B cell (primary cell): ENCODE measurements around the gene SLC35F3. TPM values are rescaled to one million over a fixed set of nuclear protein-coding genes. Genes with fewer than 3 reads are reported as not detected.

Experiments used
- ATAC-seq: fragments of 200-7000 bp; cut with Tn5 transposase; one replicate; pipeline ENCODE4 v1.10.0; 2021; ENCODE audit warnings: low read depth, mild to moderate bottlenecking, moderate number of reproducible peaks, moderate library complexity
- CTCF ChIA-PET: fragments of 350-600 bp; sonication (Branson Sonifier 250); formaldehyde crosslinking; loops from one replicate; lab custom pipeline; 2021; ENCODE audit warnings: antibody characterized with exemption, inconsistent platforms; lab: Charles Lee
- POLR2A ChIA-PET: fragments of 350-600 bp; sonication (Branson Sonifier 250); formaldehyde crosslinking; loops from one replicate; lab custom pipeline; 2021; ENCODE audit warnings: antibody characterized with exemption; lab: Charles Lee
- DNase-seq: peaks from one replicate; pipeline ENCODE4 v3.0.0; 2013
- H2AFZ ChIP-seq: 2 replicates; pipeline ENCODE4 v1.6.1; 2012; ENCODE audit warnings: mild to moderate bottlenecking, low read depth, low read length; ENCODE audit not compliant: insufficient read depth, poor library complexity, severe bottlenecking
- H3K27ac ChIP-seq, 2 donors: 1 replicate in 1 of 2; 2 replicates in 1 of 2; pipeline ENCODE4 v1.5.1; 2012 to 2013; ENCODE audit warnings: low read length in 2 of 2, mild to moderate bottlenecking in 2 of 2, moderate library complexity in 1 of 2
- H3K27me3 ChIP-seq, 4 experiments: fragments of 200-600 bp in 1 of 4; sonication (generic) in 1 of 4; replicated peaks in 1 of 4; 1 replicate in 2 of 4; 2 replicates in 2 of 4; pipeline versions ENCODE4 v1.6.1 to v1.7.0; 2013 to 2016; ENCODE audit warnings: low read length in 3 of 4, mild to moderate bottlenecking in 2 of 4, mixed read lengths in 1 of 4, moderate library complexity in 1 of 4; ENCODE audit not compliant: insufficient read depth in 4 of 4, control insufficient read depth in 3 of 4; ENCODE audit errors: control extremely low read depth in 1 of 4
- H3K36me3 ChIP-seq, 2 experiments: replicated peaks in 1 of 2; 1 replicate in 1 of 2; 2 replicates in 1 of 2; pipeline versions ENCODE4 v1.6.1 to v1.7.1; 2013; ENCODE audit warnings: low read length in 1 of 2; ENCODE audit not compliant: insufficient read depth in 2 of 2, control insufficient read depth in 1 of 2; ENCODE audit errors: control extremely low read depth in 1 of 2, extremely low read depth in 1 of 2
- H3K4me1 ChIP-seq, 2 donors: fragments of 200-600 bp in 1 of 2; sonication (generic) in 1 of 2; 1 replicate in 1 of 2; 2 replicates in 1 of 2; pipeline versions ENCODE4 v1.5.1 to v1.6.1; 2013 to 2017; ENCODE audit warnings: low read length in 2 of 2; ENCODE audit not compliant: control insufficient read depth in 2 of 2, insufficient read depth in 2 of 2
- H3K4me2 ChIP-seq: replicated peaks from 2 replicates; pipeline ENCODE3; 2012; ENCODE audit warnings: mild to moderate bottlenecking, low read depth, low read length; ENCODE audit not compliant: poor library complexity, severe bottlenecking
- H3K4me3 ChIP-seq, 5 experiments: fragments of 200-600 bp in 1 of 5; sonication (generic) in 1 of 5; 1 replicate in 3 of 5; 2 replicates in 2 of 5; pipeline versions ENCODE4 v1.5.1 to v1.7.0; 2011 to 2016; ENCODE audit warnings: low read length in 4 of 5, mild to moderate bottlenecking in 4 of 5, low read depth in 2 of 5, control low read depth in 1 of 5, moderate library complexity in 1 of 5; ENCODE audit not compliant: insufficient read depth in 1 of 5; ENCODE audit errors: control extremely low read depth in 1 of 5, extremely low read depth in 1 of 5
- H3K79me2 ChIP-seq: fragments of 200-600 bp; sonication (generic); one replicate; pipeline ENCODE4 v1.6.0; 2016; ENCODE audit warnings: low read length; ENCODE audit not compliant: control insufficient read depth, insufficient read depth
- H3K9ac ChIP-seq: fragments of 200-600 bp; sonication (generic); 2 replicates; pipeline ENCODE4 v1.6.1; 2017; ENCODE audit warnings: mild to moderate bottlenecking, low read length, moderate library complexity
- H3K9me3 ChIP-seq, 3 donors: one replicate each; pipeline versions ENCODE4 v1.6.1 to v1.7.1; 2013; ENCODE audit warnings: low read length in 2 of 3; ENCODE audit not compliant: control insufficient read depth in 2 of 3, insufficient read depth in 1 of 3; ENCODE audit errors: control extremely low read depth in 1 of 3
- H4K20me1 ChIP-seq: 2 replicates; pipeline ENCODE4 v1.6.0; 2012; ENCODE audit warnings: mild to moderate bottlenecking, low read length; ENCODE audit not compliant: insufficient read depth, control insufficient read depth, poor library complexity, severe bottlenecking
- H3K27ac Mint-ChIP-seq: one replicate; pipeline ENCODE4 v1.8.0; 2021; ENCODE audit warnings: mixed read lengths
- H3K27me3 Mint-ChIP-seq: one replicate; pipeline ENCODE4 v1.8.0; 2021; ENCODE audit warnings: mixed read lengths
- H3K4me1 Mint-ChIP-seq: one replicate; pipeline ENCODE4 v1.8.0; 2021; ENCODE audit warnings: mixed read lengths
- H3K4me3 Mint-ChIP-seq: one replicate; pipeline ENCODE4 v1.8.0; 2021; ENCODE audit warnings: mixed read lengths
- H3K9me3 Mint-ChIP-seq: one replicate; pipeline ENCODE4 v1.8.0; 2022; ENCODE audit warnings: mixed read lengths; ENCODE audit not compliant: insufficient read depth
- EZH2 ChIP-seq: IDR thresholded peaks from 2 replicates; pipeline ENCODE4 v1.6.1; 2012; ENCODE audit warnings: borderline replicate concordance, low read depth, mild to moderate bottlenecking, moderate library complexity, low read length; ENCODE audit not compliant: insufficient read depth, poor library complexity, severe bottlenecking
- WGBS: methylation state at CpG from one replicate; pipeline ENCODE4 v1.1.5; 2013; ENCODE audit warnings: missing lambda C conversion rate; ENCODE audit not compliant: insufficient coverage; 5-methylcytosine and 5-hydroxymethylcytosine counted together
- intact Hi-C: fragments of 100-400 bp; cut with micrococcal nuclease; formaldehyde crosslinking; loops from one replicate; pipeline ENCODE4 v1.10.0; 2022
- polyA plus RNA-seq: library from polyadenylated mRNA; depleted of rRNA; stranded (reverse); fragments of >200 nt; gene quantifications from 2 replicates; pipeline ENCODE4 v1.2.3, GENCODE V29; 2012
- total RNA-seq, 2 donors: library from RNA; stranded (reverse); fragments of 120-200 nt in 1 of 2; gene quantifications; 1 replicate in 1 of 2; 2 replicates in 1 of 2; pipeline versions ENCODE4 v1.2.3 to v1.2.4, GENCODE V29; 2013 to 2022
- TF ChIP-seq, protein P1 (sequence below): fragments of 200-600 bp; IDR thresholded peaks from one replicate; pipeline ENCODE4 v1.8.0; 2022; ENCODE audit warnings: antibody characterized with exemption, mild to moderate bottlenecking

Gene SLC35F3
- total and polyA plus RNA-seq, 2 donors (not counting 1 experiment from before 2014, with no cell fraction given): not detected

DNA sequence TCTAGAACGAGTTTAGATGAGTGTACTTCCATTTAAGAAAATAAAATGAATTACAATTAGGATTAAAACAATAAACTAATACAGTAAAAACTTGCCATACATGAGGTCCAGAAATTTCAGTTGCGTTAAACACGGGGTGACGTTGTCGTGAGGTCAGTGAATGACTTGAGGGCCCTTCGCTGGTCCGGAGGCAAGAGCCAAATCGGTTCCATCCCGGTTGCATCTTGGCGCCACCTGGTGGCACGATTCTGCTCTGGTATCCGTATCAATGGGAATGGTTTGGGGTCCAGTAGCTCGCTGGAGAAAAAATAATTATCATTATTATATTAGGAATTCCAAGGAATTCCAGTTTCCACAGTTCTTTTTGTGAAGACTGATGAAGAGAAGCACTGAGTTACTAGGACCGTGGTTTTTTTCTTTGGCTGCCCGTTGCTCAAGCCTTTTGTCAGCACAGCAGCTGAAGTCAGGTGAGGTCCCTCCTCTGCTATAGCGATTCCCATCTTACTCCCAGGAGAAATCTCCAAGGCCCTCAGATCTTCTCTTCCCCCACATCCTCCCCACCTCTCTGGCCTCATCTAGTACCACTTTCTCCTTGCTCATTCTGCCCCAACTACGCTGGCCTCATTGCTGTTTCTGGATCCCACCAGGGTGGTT is 161.4 kb downstream of the SLC35F3 start:
- Histone ChIP-seq H2AFZ (no peak overlapping the region), H3K4me3 (no peak overlapping the region), H3K27ac (no peak overlapping the region), H3K79me2 (no peaks in the 10 kb centered on the region), H3K9me3 (peaks cover 0 to 7% (median 0%) of the 10 kb centered on the region in 3 donors), H3K4me1 (peaks cover 0 to 3% of the 10 kb centered on the region in 2 donors), H4K20me1 (no peaks in the 10 kb centered on the region), H3K9ac (no peak overlapping the region), H3K4me2 (no peak overlapping the region), H3K36me3 (no peaks in the 10 kb centered on the region), H3K27me3 (peaks cover 0 to 3% (median 0%) of the 10 kb centered on the region in 4 experiments)
- WGBS: 22% methylated on average over 12 of the region's 17 CpGs
- ATAC-seq: no peak
- Mint-ChIP-seq H3K4me3 (no peak overlapping the region), H3K4me1 (no peaks in the 10 kb centered on the region), H3K27ac (no peak overlapping the region), H3K27me3 (peaks cover 5% of the 10 kb centered on the region), H3K9me3 (no peaks in the 10 kb centered on the region)
- DNase-seq: peak; percentile 63
- intact Hi-C loops: loop anchor here (1.0 to 2.0 kb wide), 2 partner anchors 671 to 762 kb away; no protein-coding TSS in a partner anchor
- TF ChIP-seq EZH2: no peak
- TF ChIP-seq, protein P1, sequence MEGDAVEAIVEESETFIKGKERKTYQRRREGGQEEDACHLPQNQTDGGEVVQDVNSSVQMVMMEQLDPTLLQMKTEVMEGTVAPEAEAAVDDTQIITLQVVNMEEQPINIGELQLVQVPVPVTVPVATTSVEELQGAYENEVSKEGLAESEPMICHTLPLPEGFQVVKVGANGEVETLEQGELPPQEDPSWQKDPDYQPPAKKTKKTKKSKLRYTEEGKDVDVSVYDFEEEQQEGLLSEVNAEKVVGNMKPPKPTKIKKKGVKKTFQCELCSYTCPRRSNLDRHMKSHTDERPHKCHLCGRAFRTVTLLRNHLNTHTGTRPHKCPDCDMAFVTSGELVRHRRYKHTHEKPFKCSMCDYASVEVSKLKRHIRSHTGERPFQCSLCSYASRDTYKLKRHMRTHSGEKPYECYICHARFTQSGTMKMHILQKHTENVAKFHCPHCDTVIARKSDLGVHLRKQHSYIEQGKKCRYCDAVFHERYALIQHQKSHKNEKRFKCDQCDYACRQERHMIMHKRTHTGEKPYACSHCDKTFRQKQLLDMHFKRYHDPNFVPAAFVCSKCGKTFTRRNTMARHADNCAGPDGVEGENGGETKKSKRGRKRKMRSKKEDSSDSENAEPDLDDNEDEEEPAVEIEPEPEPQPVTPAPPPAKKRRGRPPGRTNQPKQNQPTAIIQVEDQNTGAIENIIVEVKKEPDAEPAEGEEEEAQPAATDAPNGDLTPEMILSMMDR: peak; percentile 89
- CTCF ChIA-PET: interaction anchor here (0.7 to 3.8 kb wide), 12 partner anchors 9 to 765 kb away, joined by 3 to 55 read pairs (median 4); no protein-coding TSS in a partner anchor
- POLR2A ChIA-PET: no interaction called here

DNA sequence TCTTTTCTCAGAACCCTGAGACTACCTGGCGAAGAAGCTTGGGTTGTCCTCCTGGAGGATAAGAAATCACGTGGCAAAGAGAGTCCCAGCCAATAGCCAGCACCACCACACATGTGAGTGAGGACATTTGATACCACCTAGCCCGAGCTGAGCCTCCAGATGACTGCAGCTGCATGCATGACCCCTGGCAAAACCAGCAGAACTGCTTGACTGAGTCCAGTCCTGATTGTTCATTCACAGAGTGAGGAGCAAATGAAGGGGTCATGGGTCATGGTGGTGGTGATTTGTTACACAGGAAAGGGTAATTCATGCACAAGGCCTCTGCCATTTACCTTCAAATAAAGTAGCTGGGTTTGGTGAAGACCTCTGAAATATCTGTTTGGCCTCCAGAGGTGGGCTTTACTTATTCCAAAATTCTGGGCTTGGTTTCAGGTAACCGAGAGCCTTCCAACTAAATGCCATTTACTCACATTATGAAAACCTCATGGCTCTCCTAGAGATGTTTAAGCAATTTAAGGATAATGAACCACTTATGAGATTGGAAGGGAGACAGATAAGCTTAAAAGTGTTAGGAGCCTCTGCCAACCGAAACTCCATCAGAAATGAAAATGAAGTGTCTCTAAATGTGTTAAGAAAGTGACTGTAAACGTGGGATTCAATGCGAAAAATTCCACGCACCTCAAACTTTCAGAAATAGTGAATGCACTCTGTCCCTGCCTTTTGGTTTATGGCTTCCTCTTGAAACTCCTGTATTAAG is 163.3 kb downstream of the SLC35F3 start:
- intact Hi-C loops: no loop called here
- peaks cover 0 to 1% (median 0%) of the 10 kb centered on the region in 3 donors for H3K9me3 ChIP-seq
- no peaks in the 10 kb centered on the region for H4K20me1 ChIP-seq
- no peak overlapping the region for H3K9ac ChIP-seq
- no peaks in the 10 kb centered on the region for H3K79me2 ChIP-seq
- no peaks in the 10 kb centered on the region for H3K36me3 ChIP-seq
- H3K4me3 Mint-ChIP-seq: no peak overlapping the region
- ATAC-seq (no peak), DNase-seq (no peak)
- H3K9me3 Mint-ChIP-seq: no peaks in the 10 kb centered on the region
- POLR2A ChIA-PET: no interaction called here
- no peak overlapping the region for H3K27ac ChIP-seq
- no peak for TF ChIP-seq EZH2
- TF ChIP-seq, protein P1: no peak
- no peaks in the 10 kb centered on the region for H3K27me3 Mint-ChIP-seq
- no peak overlapping the region for H3K4me3 ChIP-seq
- H3K4me1 Mint-ChIP-seq: no peaks in the 10 kb centered on the region
- no peak overlapping the region for H2AFZ ChIP-seq
- H3K4me2 ChIP-seq: no peak overlapping the region
- CTCF ChIA-PET: interaction anchor here (0.6 to 3.8 kb wide), 3 partner anchors 763 to 1163 kb away, joined by 3 to 55 read pairs (median 14); no protein-coding TSS in a partner anchor
- H3K4me1 ChIP-seq: peaks cover 0 to 3% of the 10 kb centered on the region in 2 donors
- no peak overlapping the region for H3K27ac Mint-ChIP-seq
- WGBS: 91% methylated on average over 3 of the region's 8 CpGs
- peaks cover 0 to 3% (median 0%) of the 10 kb centered on the region in 4 experiments for H3K27me3 ChIP-seq
